HepG2 (cell line): Measurements from ENCODE around the gene ANKHD1. TPM values are rescaled to one million over a fixed set of nuclear protein-coding genes. Genes with fewer than 3 reads are reported as not detected.

Source experiments
- ATAC-seq: fragments of 200-7000 bp; cut with Tn5 transposase; 3 replicates; pipeline ENCODE4 v1.9.1; 2020; ENCODE audit warnings: mild to moderate bottlenecking, moderate library complexity
- BruUV-seq: library from RNA; stranded (reverse); fragments of 400-500 nt; replicated peaks from 2 replicates; lab custom pipeline; 2021; lab: Mats Ljungman, UMichigan
- CTCF ChIA-PET: fragments of 300-600 bp; formaldehyde crosslinking; extraction: SDS; loops from one replicate; lab custom pipeline; 2021; ENCODE audit warnings: low total read pairs, inconsistent platforms, low intra/inter-chr PET ratio; lab: Yijun Ruan, JAX
- POLR2A ChIA-PET: fragments of 350-600 bp; sonication (Branson Sonifier 250); formaldehyde crosslinking; loops from one replicate; lab custom pipeline; 2020; ENCODE audit warnings: antibody characterized with exemption, inconsistent platforms; lab: Yijun Ruan, JAX
- DNase-seq: peaks from one replicate; pipeline ENCODE4 v3.0.0-alpha.2; 2015; ENCODE audit warnings: low spot score
- FAIRE-seq: peaks from 3 replicates; lab custom pipeline; 2011; peaks lifted over from hg19 to GRCh38; lab: Jason Lieb, UNC
- H2AFZ ChIP-seq: one replicate; pipeline ENCODE4 v1.6.1; 2011; ENCODE audit warnings: low read length, inconsistent platforms
- H3K27ac ChIP-seq: fragments of 300-600 bp; 3 replicates; pipeline ENCODE4 v1.8.0; 2011; ENCODE audit warnings: mixed run types, mild to moderate bottlenecking, mixed read lengths, low read length, inconsistent platforms; ENCODE audit not compliant: insufficient read depth; ENCODE audit errors: extremely low read length
- H3K27me3 ChIP-seq, 2 experiments: fragments of 200-600 bp in 1 of 2; 2 replicates in 1 of 2; 3 replicates in 1 of 2; pipeline versions ENCODE4 v1.6.0 to v1.8.0; 2011; ENCODE audit warnings: low read length in 2 of 2, mild to moderate bottlenecking in 2 of 2, moderate library complexity in 2 of 2, inconsistent platforms in 1 of 2; ENCODE audit not compliant: insufficient read depth in 2 of 2, control insufficient read depth in 1 of 2
- H3K36me3 ChIP-seq, 2 experiments: fragments of 200-600 bp in 1 of 2; replicated peaks in 1 of 2; 2 replicates in 1 of 2; 3 replicates in 1 of 2; pipeline versions ENCODE4 v1.5.1 to v1.8.0; 2011; ENCODE audit warnings: low read length in 2 of 2, inconsistent platforms in 1 of 2; ENCODE audit not compliant: insufficient read depth in 2 of 2, control insufficient read depth in 1 of 2
- H3K4me1 ChIP-seq: 2 replicates; pipeline ENCODE4 v1.5.1; 2012; ENCODE audit warnings: low read length, inconsistent platforms; ENCODE audit not compliant: insufficient read depth
- H3K4me2 ChIP-seq: 2 replicates; pipeline ENCODE4 v1.6.0; 2011; ENCODE audit warnings: low read depth, low read length, inconsistent platforms
- H3K4me3 ChIP-seq, 3 experiments: fragments of 200-600 bp in 1 of 3; sonication (generic), shearing (Covaris generic) in 1 of 3; replicated peaks in 1 of 3; 2 replicates each; pipeline ENCODE4 v1.5.1; 2011 to 2016; ENCODE audit warnings: low read length in 3 of 3, inconsistent platforms in 2 of 3, low read depth in 2 of 3, mild to moderate bottlenecking in 2 of 3, control low read depth in 1 of 3, mixed read lengths in 1 of 3; ENCODE audit not compliant: insufficient read depth in 1 of 3
- H3K79me2 ChIP-seq: one replicate; pipeline ENCODE4 v1.6.1; 2011; ENCODE audit warnings: low read length, inconsistent platforms; ENCODE audit not compliant: insufficient read depth
- H3K9ac ChIP-seq: 2 replicates; pipeline ENCODE4 v1.6.0; 2011; ENCODE audit warnings: mild to moderate bottlenecking, low read depth, low read length, inconsistent platforms; ENCODE audit not compliant: insufficient read depth
- H3K9me3 ChIP-seq: 2 replicates; pipeline ENCODE4 v1.5.1; 2012; ENCODE audit warnings: mild to moderate bottlenecking, low read length
- H4K20me1 ChIP-seq: 2 replicates; pipeline ENCODE4 v1.6.0; 2011; ENCODE audit warnings: inconsistent platforms, mild to moderate bottlenecking, low read length, moderate library complexity; ENCODE audit not compliant: insufficient read depth
- ARID4A ChIP-seq: sonication (generic); formaldehyde crosslinking; IDR thresholded peaks from 2 replicates; pipeline ENCODE4 v1.5.0; 2020; ENCODE audit warnings: mild to moderate bottlenecking, missing genetic modification reagents, borderline replicate concordance
- ELF1 ChIP-seq: sonication (generic); formaldehyde crosslinking; IDR thresholded peaks from 2 replicates; pipeline ENCODE4 v1.4.0; 2020; ENCODE audit warnings: missing genetic modification reagents
- HHEX ChIP-seq: IDR thresholded peaks from 2 replicates; pipeline ENCODE4 v1.6.1; 2016; ENCODE audit warnings: control low read depth
- HMGA1 ChIP-seq: sonication (generic); formaldehyde crosslinking; conservative IDR thresholded peaks from 2 replicates; pipeline ENCODE4 v1.4.0; 2020; ENCODE audit warnings: missing genetic modification reagents
- TEAD3 ChIP-seq: optimal IDR thresholded peaks from 2 replicates; pipeline ENCODE3; 2016; ENCODE audit warnings: borderline replicate concordance
- ZBTB49 ChIP-seq: sonication (generic); formaldehyde crosslinking; IDR thresholded peaks from 2 replicates; pipeline ENCODE4 v1.4.0; 2020; ENCODE audit warnings: missing genetic modification reagents, borderline replicate concordance
- ZNF546 ChIP-seq: sonication (generic); formaldehyde crosslinking; conservative IDR thresholded peaks from 2 replicates; pipeline ENCODE4 v1.8.1; 2023; ENCODE audit warnings: mild to moderate bottlenecking, missing genetic modification reagents
- WGBS: methylation state at CpG from one replicate; pipeline ENCODE4 v1.1.6; 2017; ENCODE audit warnings: low lambda C conversion rate; 5-methylcytosine and 5-hydroxymethylcytosine counted together
- in situ Hi-C: cut with HindIII; loops from 2 replicates; pipeline ENCODE4 v1.10.0; 2017; ENCODE audit warnings: low pct_unique_long_range_greater_than_20kb; ENCODE audit not compliant: extremely low pct_ligation_motif_present
- intact Hi-C: fragments of 100-400 bp; cut with micrococcal nuclease; formaldehyde crosslinking; loops from one replicate; pipeline ENCODE4 v1.10.0; 2022; ENCODE audit not compliant: unreplicated experiment
- polyA plus RNA-seq, 8 experiments: library from polyadenylated mRNA; depleted of rRNA in 3 of 8; stranded (reverse) in 7 of 8; unstranded in 1 of 8; fragments of >200 nt; fragmentation: Illumina TruSeq in 4 of 8; extraction: Trizol in 4 of 8; gene quantifications; 2 replicates each; pipeline versions ENCODE4 v1.2.1 to v1.2.3, GENCODE V29; 2011 to 2016; ENCODE audit warnings: low read depth in 4 of 8, missing spikeins in 1 of 8, mixed read lengths in 1 of 8; ENCODE audit not compliant: insufficient read depth in 1 of 8
- total RNA-seq, 5 experiments: library from RNA; depleted of rRNA; stranded (reverse); fragments of >200 nt; fragmentation: Illumina TruSeq; extraction: Trizol; gene quantifications; 2 replicates each; pipeline ENCODE4 v1.2.3, GENCODE V29; 2016; ENCODE audit warnings: low read depth in 1 of 5
- TF ChIP-seq, protein P1 (sequence below): sonication (generic); formaldehyde crosslinking; IDR thresholded peaks from 2 replicates; pipeline ENCODE4 v1.9.0; 2021; ENCODE audit warnings: missing genetic modification reagents, borderline replicate concordance

ANKHD1 gene
- total and polyA plus RNA-seq, 2 of the 13 experiments (the other 11 are each of a cell fraction or from before 2014, with no cell fraction given): 69.9 to 82.0 TPM

DNA sequence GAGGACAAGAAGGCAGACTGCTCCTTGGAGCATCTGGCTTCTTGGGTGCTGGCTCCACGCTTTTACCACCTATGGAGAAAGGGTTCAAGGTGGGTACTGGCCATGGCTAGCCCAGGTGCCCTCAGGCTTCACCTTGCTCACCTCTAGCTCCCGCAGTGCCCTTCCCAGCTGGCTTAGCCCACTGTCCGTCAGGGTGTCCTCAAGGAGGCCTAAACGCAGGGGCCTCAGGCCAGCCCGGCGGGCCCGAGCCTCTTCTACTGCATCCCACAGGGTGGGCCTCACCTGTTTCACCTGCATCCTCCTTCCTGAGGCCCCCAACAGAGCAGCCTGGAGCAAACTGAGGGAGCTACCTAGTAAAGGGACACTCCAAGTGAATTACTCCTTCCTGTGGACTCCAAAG, 172.1 kb downstream of the ANKHD1 start:
- ChIA-PET CTCF (interaction anchor here (4.0 kb wide), 1 partner anchor 61 kb away, joined by 11 read pairs; no protein-coding TSS in a partner anchor), POLR2A (no interaction called here)
- no peak for FAIRE-seq
- no peak overlapping the region for H3K4me3 ChIP-seq
- no peak for DNase-seq
- ATAC-seq: no peak
- no peak overlapping the region for H3K4me2 ChIP-seq
- BruUV-seq: no TSS peak
- no peaks in the 10 kb centered on the region for H3K79me2 ChIP-seq
- in situ Hi-C loops (no loop called here), intact Hi-C loops (loop anchor here (2.0 kb wide), 1 partner anchor 37 kb away; no protein-coding TSS in a partner anchor)
- 81% methylated on average over 7 of the region's 7 CpGs for WGBS
- H4K20me1 ChIP-seq: no peaks in the 10 kb centered on the region
- TF ChIP-seq HHEX (no peak), ARID4A (CRISPR knock-in tag) (0 out of 2 replicates have a peak, but pooled peaks have one; percentile 16)
- no peak overlapping the region for H3K27ac ChIP-seq
- H3K27me3 ChIP-seq: no peaks in the 10 kb centered on the region
- H3K36me3 ChIP-seq: no peaks in the 10 kb centered on the region
- H3K4me1 ChIP-seq: peaks cover 47% of the 10 kb centered on the region
- H3K9me3 ChIP-seq: no peaks in the 10 kb centered on the region
- H3K9ac ChIP-seq: no peak overlapping the region
- no peak overlapping the region for H2AFZ ChIP-seq

GRCh38 chr5:140574165-140574564, 172.5 kb downstream of the ANKHD1 start:
- ATAC-seq: peak; percentile 18; the same call in 1 of the 3 replicates
- no TSS peak for BruUV-seq
- intact Hi-C loops: loop anchor here (2.0 kb wide), 1 partner anchor 37 kb away; no protein-coding TSS in a partner anchor
- POLR2A ChIA-PET: no interaction called here
- peaks cover 47% of the 10 kb centered on the region for H3K4me1 ChIP-seq
- peak overlapping the region; percentile 56 for H2AFZ ChIP-seq
- no peak for DNase-seq
- WGBS: 8% methylated on average over 3 of the region's 3 CpGs
- CTCF ChIA-PET: interaction anchor here (4.0 kb wide), 1 partner anchor 61 kb away, joined by 11 read pairs; no protein-coding TSS in a partner anchor
- H3K36me3 ChIP-seq: no peaks in the 10 kb centered on the region
- H3K9me3 ChIP-seq: no peaks in the 10 kb centered on the region
- no peaks in the 10 kb centered on the region for H3K27me3 ChIP-seq
- H3K4me3 ChIP-seq: no peak overlapping the region
- no peaks in the 10 kb centered on the region for H3K79me2 ChIP-seq
- no peak overlapping the region for H3K27ac ChIP-seq
- H4K20me1 ChIP-seq: no peaks in the 10 kb centered on the region
- in situ Hi-C loops: no loop called here
- peak overlapping the region; percentile 52 for H3K4me2 ChIP-seq
- no peak for FAIRE-seq
- no peak overlapping the region for H3K9ac ChIP-seq
- TF ChIP-seq HMGA1 (no peak), ELF1 (0 out of 2 replicates have a peak, but pooled peaks have one; percentile 9), ZNF546 (CRISPR knock-in tag) (no peak), ZBTB49 (no peak), TEAD3 (CRISPR knock-in tag) (peak; percentile 72)
- TF ChIP-seq, protein P1, sequence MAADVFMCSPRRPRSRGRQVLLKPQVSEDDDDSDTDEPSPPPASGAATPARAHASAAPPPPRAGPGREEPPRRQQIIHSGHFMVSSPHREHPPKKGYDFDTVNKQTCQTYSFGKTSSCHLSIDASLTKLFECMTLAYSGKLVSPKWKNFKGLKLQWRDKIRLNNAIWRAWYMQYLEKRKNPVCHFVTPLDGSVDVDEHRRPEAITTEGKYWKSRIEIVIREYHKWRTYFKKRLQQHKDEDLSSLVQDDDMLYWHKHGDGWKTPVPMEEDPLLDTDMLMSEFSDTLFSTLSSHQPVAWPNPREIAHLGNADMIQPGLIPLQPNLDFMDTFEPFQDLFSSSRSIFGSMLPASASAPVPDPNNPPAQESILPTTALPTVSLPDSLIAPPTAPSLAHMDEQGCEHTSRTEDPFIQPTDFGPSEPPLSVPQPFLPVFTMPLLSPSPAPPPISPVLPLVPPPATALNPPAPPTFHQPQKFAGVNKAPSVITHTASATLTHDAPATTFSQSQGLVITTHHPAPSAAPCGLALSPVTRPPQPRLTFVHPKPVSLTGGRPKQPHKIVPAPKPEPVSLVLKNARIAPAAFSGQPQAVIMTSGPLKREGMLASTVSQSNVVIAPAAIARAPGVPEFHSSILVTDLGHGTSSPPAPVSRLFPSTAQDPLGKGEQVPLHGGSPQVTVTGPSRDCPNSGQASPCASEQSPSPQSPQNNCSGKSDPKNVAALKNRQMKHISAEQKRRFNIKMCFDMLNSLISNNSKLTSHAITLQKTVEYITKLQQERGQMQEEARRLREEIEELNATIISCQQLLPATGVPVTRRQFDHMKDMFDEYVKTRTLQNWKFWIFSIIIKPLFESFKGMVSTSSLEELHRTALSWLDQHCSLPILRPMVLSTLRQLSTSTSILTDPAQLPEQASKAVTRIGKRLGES (CRISPR knock-in tag): no peak
